KMS-11 (cell line): ENCODE data around the gene GLRA3.

Experiments used
- H2AFZ ChIP-seq: fragments of 200-600 bp; sonication (generic); 2 replicates; pipeline ENCODE4 v1.6.1; 2016; ENCODE audit warnings: antibody characterized with exemption, mixed run types, low read depth
- H3K27ac ChIP-seq: fragments of 200-600 bp; sonication (generic); 2 replicates; pipeline ENCODE4 v1.6.1; 2016; ENCODE audit warnings: mild to moderate bottlenecking, mixed run types
- H3K27me3 ChIP-seq: fragments of 200-600 bp; sonication (generic); 2 replicates; pipeline ENCODE4 v1.6.1; 2017; ENCODE audit warnings: mild to moderate bottlenecking, low read depth, mixed run types, moderate library complexity; ENCODE audit not compliant: insufficient read depth
- H3K36me3 ChIP-seq: fragments of 200-600 bp; sonication (generic); 2 replicates; pipeline ENCODE4 v1.6.1; 2017; ENCODE audit warnings: mild to moderate bottlenecking, mixed run types; ENCODE audit not compliant: insufficient read depth
- H3K4me1 ChIP-seq: fragments of 200-600 bp; sonication (generic); 2 replicates; pipeline ENCODE4 v1.6.1; 2016; ENCODE audit warnings: mild to moderate bottlenecking, low read depth, mixed run types; ENCODE audit not compliant: poor library complexity, severe bottlenecking
- H3K4me2 ChIP-seq: fragments of 200-600 bp; sonication (generic); 2 replicates; pipeline ENCODE4 v1.7.0; 2016; ENCODE audit warnings: mild to moderate bottlenecking, mixed run types
- H3K4me3 ChIP-seq: fragments of 200-600 bp; sonication (generic); IDR thresholded peaks from 2 replicates; pipeline ENCODE4 v1.6.1; 2017; ENCODE audit warnings: low read depth, low read length, mixed read lengths; ENCODE audit not compliant: insufficient read depth
- H3K79me2 ChIP-seq: fragments of 200-600 bp; sonication (generic); 2 replicates; pipeline ENCODE4 v1.6.1; 2016; ENCODE audit warnings: low read depth, mixed run types; ENCODE audit not compliant: insufficient read depth
- H3K9ac ChIP-seq: fragments of 200-600 bp; sonication (generic); 2 replicates; pipeline ENCODE4 v1.6.1; 2016; ENCODE audit warnings: mild to moderate bottlenecking, mixed run types
- H4K20me1 ChIP-seq: fragments of 200-600 bp; sonication (generic); 2 replicates; pipeline ENCODE4 v1.6.1; 2016; ENCODE audit warnings: mild to moderate bottlenecking, mixed run types; ENCODE audit not compliant: insufficient read depth
- TF ChIP-seq, protein P1 (sequence below): fragments of 200-600 bp; sonication (generic); conservative IDR thresholded peaks from 2 replicates; pipeline ENCODE4 v1.6.1; 2017; ENCODE audit warnings: low read depth, mild to moderate bottlenecking, antibody characterized with exemption, low read length, moderate library complexity, mixed read lengths

The GLRA3 gene

DNA sequence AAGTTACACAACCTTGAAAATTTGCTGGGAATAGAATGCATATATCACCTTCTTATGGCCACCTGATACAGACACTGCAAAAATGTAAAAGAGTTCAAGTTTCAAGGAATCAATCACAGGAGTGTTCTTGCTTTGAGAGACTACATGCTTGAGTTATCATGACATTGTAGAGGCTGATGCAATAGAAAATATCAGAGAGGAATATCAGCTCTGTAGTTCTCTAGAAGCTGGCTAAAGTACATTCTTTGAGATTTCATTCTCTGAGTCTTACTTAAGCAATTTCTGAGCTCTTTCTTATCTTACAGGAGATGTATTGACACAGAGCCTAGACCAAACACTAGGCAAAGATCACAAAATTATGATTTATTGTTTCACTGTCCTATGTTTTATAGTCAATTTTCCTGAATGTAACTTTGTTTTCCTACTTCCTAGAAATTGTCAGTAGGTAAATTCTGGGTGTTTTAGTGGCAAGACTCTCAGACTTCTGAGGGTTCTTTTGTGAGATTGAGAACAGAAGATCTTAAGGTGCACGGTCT is 154.7 kb downstream of the GLRA3 start:
- Histone ChIP-seq H3K4me2 (no peak overlapping the region), H3K27me3 (no peaks in the 10 kb centered on the region), H3K4me1 (no peaks in the 10 kb centered on the region), H3K36me3 (no peaks in the 10 kb centered on the region), H3K4me3 (no peak overlapping the region), H3K79me2 (no peaks in the 10 kb centered on the region), H4K20me1 (no peaks in the 10 kb centered on the region), H3K27ac (no peak overlapping the region), H2AFZ (no peak overlapping the region), H3K9ac (no peak overlapping the region)
- TF ChIP-seq, protein P1, sequence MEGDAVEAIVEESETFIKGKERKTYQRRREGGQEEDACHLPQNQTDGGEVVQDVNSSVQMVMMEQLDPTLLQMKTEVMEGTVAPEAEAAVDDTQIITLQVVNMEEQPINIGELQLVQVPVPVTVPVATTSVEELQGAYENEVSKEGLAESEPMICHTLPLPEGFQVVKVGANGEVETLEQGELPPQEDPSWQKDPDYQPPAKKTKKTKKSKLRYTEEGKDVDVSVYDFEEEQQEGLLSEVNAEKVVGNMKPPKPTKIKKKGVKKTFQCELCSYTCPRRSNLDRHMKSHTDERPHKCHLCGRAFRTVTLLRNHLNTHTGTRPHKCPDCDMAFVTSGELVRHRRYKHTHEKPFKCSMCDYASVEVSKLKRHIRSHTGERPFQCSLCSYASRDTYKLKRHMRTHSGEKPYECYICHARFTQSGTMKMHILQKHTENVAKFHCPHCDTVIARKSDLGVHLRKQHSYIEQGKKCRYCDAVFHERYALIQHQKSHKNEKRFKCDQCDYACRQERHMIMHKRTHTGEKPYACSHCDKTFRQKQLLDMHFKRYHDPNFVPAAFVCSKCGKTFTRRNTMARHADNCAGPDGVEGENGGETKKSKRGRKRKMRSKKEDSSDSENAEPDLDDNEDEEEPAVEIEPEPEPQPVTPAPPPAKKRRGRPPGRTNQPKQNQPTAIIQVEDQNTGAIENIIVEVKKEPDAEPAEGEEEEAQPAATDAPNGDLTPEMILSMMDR, result no peak

DNA sequence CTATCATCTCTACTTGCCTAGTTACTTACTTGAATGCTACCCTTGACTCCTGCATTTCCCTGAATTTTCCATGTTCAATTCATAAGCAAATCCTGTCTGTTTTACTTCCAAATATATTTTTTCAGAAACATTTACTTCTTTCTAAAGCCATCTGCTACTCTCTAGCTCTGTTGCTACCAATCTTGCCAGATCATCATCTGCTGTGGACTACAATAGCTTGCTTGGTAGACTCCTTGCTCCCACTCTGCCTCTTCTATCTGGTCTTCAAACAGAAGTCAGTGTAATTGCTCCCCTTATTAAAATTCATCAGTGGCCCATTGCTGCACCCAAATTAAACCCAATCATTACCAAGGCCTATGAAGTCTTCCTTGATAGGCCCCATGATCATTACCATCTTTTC is 155.2 kb downstream of the GLRA3 start:
- no peak overlapping the region for H3K9ac ChIP-seq
- H3K36me3 ChIP-seq, result no peaks in the 10 kb centered on the region
- no peaks in the 10 kb centered on the region for H4K20me1 ChIP-seq
- H3K79me2 ChIP-seq, result no peaks in the 10 kb centered on the region
- no peak overlapping the region for H3K27ac ChIP-seq
- H3K4me2 ChIP-seq, result no peak overlapping the region
- TF ChIP-seq, protein P1, result no peak
- H3K4me1 ChIP-seq, result no peaks in the 10 kb centered on the region
- H3K4me3 ChIP-seq, result no peak overlapping the region
- H3K27me3 ChIP-seq, result no peaks in the 10 kb centered on the region
- no peak overlapping the region for H2AFZ ChIP-seq

DNA sequence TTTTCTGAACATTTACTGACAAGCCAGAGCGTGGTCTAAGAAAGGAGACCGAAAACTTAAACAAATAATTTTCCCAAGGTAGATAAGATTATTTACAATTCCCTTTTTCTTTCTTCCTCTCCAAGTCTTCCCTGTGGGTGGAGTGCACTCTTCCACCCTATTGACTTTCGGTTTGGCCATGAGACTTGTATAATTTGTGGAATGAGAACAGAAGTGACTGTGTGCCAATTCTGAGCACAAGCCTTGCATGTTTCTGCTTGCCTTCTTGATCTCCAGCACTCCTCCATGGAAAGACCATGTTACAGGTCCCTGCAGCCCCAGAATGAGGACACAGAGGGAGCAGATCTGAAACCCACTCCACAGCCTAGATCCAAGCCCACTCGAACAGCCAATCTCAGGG is 156.8 kb downstream of the GLRA3 start:
- H4K20me1 ChIP-seq, result no peaks in the 10 kb centered on the region
- H3K27ac ChIP-seq, result no peak overlapping the region
- no peak overlapping the region for H3K9ac ChIP-seq
- no peak overlapping the region for H3K4me3 ChIP-seq
- H3K4me1 ChIP-seq, result no peaks in the 10 kb centered on the region
- no peaks in the 10 kb centered on the region for H3K79me2 ChIP-seq
- H3K27me3 ChIP-seq, result no peaks in the 10 kb centered on the region
- no peak overlapping the region for H2AFZ ChIP-seq
- H3K36me3 ChIP-seq, result no peaks in the 10 kb centered on the region
- TF ChIP-seq, protein P1, result no peak
- no peak overlapping the region for H3K4me2 ChIP-seq

DNA sequence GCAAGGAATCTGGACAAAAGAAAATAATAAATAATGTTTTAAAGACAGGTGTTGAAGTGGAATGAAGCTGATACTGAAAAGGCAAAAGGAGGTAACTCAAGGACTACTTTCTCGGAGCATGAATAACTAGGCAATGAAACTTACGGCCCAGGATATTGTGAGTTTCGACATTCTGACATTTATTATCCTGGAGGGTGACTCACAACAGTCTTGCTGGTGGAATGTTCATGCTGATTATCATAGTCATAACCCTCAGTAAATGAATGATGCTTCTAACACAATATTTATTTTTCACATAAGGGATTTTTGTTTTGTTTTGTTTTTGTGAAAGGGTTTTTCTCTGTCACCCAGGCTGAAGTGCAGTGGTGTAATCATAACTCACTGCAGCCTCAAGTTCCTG is 159.8 kb downstream of the GLRA3 start:
- Histone ChIP-seq H4K20me1 (no peaks in the 10 kb centered on the region), H3K27me3 (no peaks in the 10 kb centered on the region), H2AFZ (no peak overlapping the region), H3K4me1 (no peaks in the 10 kb centered on the region), H3K79me2 (no peaks in the 10 kb centered on the region), H3K9ac (no peak overlapping the region), H3K4me3 (no peak overlapping the region), H3K36me3 (no peaks in the 10 kb centered on the region), H3K27ac (no peak overlapping the region), H3K4me2 (no peak overlapping the region)
- TF ChIP-seq, protein P1, result no peak

DNA sequence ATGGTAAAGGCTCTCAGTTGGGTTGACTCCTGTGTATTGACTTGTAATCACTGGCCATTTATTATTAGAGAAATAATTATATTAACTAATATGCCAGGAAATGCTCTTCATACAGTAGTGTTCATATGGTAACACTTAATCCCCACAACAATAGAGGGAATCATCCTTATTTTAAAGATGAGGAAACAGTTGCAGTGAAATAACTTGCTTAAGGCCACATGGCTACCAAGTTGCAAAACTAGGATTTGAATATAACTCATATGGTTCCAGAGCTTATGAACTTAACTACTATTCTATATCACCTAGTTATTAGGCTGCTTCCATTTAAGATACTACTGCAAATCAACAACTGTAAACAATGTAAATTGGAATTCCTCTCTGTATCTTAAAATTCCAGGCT is 163.2 kb downstream of the GLRA3 start:
- Histone ChIP-seq H3K9ac (no peak overlapping the region), H3K27me3 (no peaks in the 10 kb centered on the region), H3K79me2 (no peaks in the 10 kb centered on the region), H2AFZ (no peak overlapping the region), H3K36me3 (no peaks in the 10 kb centered on the region), H4K20me1 (no peaks in the 10 kb centered on the region), H3K4me3 (no peak overlapping the region), H3K27ac (no peak overlapping the region), H3K4me1 (no peaks in the 10 kb centered on the region), H3K4me2 (no peak overlapping the region)
- TF ChIP-seq, protein P1, result no peak
